ENCODE results near the gene RAC2. TPM values are rescaled to one million over a fixed set of nuclear protein-coding genes. Genes with fewer than 3 reads are reported as not detected.

Gene RAC2
- total RNA-seq, 1 donor from 2014 or later: 11.2 TPM

- DNase-seq: no peak
These were observed 28.2 kb downstream of the RAC2 start for GRCh38 chr22:37215890-37216289.

GRCh38 chr22:37214731-37215030, 29.4 kb downstream of the RAC2 start:
- no peak for DNase-seq

GRCh38 chr22:37213941-37214730, 29.9 kb downstream of the RAC2 start:
- DNase-seq: no peak

- no peak for DNase-seq
These were observed 30.7 kb downstream of the RAC2 start for GRCh38 chr22:37213218-37213855.

- no peak for DNase-seq
These were observed 31.7 kb downstream of the RAC2 start, which contains the start of gene SSTR3 for GRCh38 chr22:37212174-37212906. Gene SSTR3 (minus strand): TSS chr22:37212477. CDS start chr22:37207803, 4,674 bp downstream.

- no peak for DNase-seq
These were observed 32.2 kb downstream of the RAC2 start for GRCh38 chr22:37211866-37212173.

GRCh38 chr22:37211075-37211865, 32.8 kb downstream of the RAC2 start:
- DNase-seq: no peak

GRCh38 chr22:37210041-37210803, 33.8 kb downstream of the RAC2 start:
- DNase-seq: no peak

GRCh38 chr22:37209140-37209845, 34.8 kb downstream of the RAC2 start:
- DNase-seq: no peak

- no peak for DNase-seq
These were observed 35.5 kb downstream of the RAC2 start for GRCh38 chr22:37208401-37209139.

- no peak for DNase-seq
These were observed 36.1 kb downstream of the RAC2 start for GRCh38 chr22:37207981-37208380.

GRCh38 chr22:37206841-37207821, 36.9 kb downstream of the RAC2 start:
- DNase-seq: no peak

GRCh38 chr22:37206118-37206840, 37.8 kb downstream of the RAC2 start:
- no peak for DNase-seq

GRCh38 chr22:37205046-37205445, 39.0 kb downstream of the RAC2 start:
- DNase-seq: no peak

GRCh38 chr22:37204045-37204655, 39.9 kb downstream of the RAC2 start:
- no peak for DNase-seq

- no peak for DNase-seq
These were observed 40.6 kb downstream of the RAC2 start for GRCh38 chr22:37203354-37204044.

GRCh38 chr22:37202716-37203115, 41.4 kb downstream of the RAC2 start:
- DNase-seq: no peak
